ENCODE results near the gene DDX39A.

Gene DDX39A

GRCh38 chr19:14434543-14435319 lies 15.6 kb upstream of the DDX39A start:
- no peak for FAIRE-seq
- DNase-seq (ENCODE audit: low spot score), result peak; percentile 31

- FAIRE-seq, result no peak
Measured at GRCh38 chr19:14433554-14434501, 14.7 kb upstream of the DDX39A start.

GRCh38 chr19:14432791-14433553 lies 13.8 kb upstream of the DDX39A start, which contains the start of gene PKN1:
Gene PKN1, plus strand, starts transcription at chr19:14433306. Its CDS starts 216 bp downstream, at chr19:14433522.
- DNase-seq (ENCODE audit: low spot score) (peak; percentile 78), FAIRE-seq (no peak)

More at GRCh38 chr19:14433554-14434501, 14.7 kb upstream of the DDX39A start:
- DNase-seq (ENCODE audit: low spot score), result peak; percentile 12

- FAIRE-seq (no peak), DNase-seq (ENCODE audit: low spot score) (no peak)
Measured at GRCh38 chr19:14430712-14431111, 11.6 kb upstream of the DDX39A start.

GRCh38 chr19:14428882-14429416 lies 9.8 kb upstream of the DDX39A start:
- FAIRE-seq, result no peak

GRCh38 chr19:14427461-14427860 lies 8.3 kb upstream of the DDX39A start:
- FAIRE-seq (no peak), DNase-seq (ENCODE audit: low spot score) (no peak)

More at GRCh38 chr19:14428882-14429416, 9.8 kb upstream of the DDX39A start:
- no peak for DNase-seq (ENCODE audit: low spot score)

- no peak for DNase-seq (ENCODE audit: low spot score)
- no peak for FAIRE-seq
Measured at GRCh38 chr19:14425696-14426138, 6.6 kb upstream of the DDX39A start.

- DNase-seq (ENCODE audit: low spot score), result peak; percentile 80
- no peak for FAIRE-seq
Measured at GRCh38 chr19:14418856-14419105, 360 bp downstream of the DDX39A start.

- FAIRE-seq, result no peak
Measured at GRCh38 chr19:14416817-14417231, 2.3 kb downstream of the DDX39A start.

GRCh38 chr19:14414926-14415690 lies 4.0 kb downstream of the DDX39A start:
- DNase-seq (ENCODE audit: low spot score), result no peak
- no peak for FAIRE-seq

More at GRCh38 chr19:14416817-14417231, 2.3 kb downstream of the DDX39A start:
- DNase-seq (ENCODE audit: low spot score), result no peak

- FAIRE-seq (no peak), DNase-seq (ENCODE audit: low spot score) (no peak)
Measured at GRCh38 chr19:14413693-14414181, 5.4 kb downstream of the DDX39A start.

- DNase-seq (ENCODE audit: low spot score) (no peak), FAIRE-seq (no peak)
Measured at GRCh38 chr19:14412996-14413692, 6.0 kb downstream of the DDX39A start.

GRCh38 chr19:14412324-14412995 lies 6.7 kb downstream of the DDX39A start:
- DNase-seq (ENCODE audit: low spot score) (no peak), FAIRE-seq (no peak)

- FAIRE-seq (no peak), DNase-seq (ENCODE audit: low spot score) (no peak)
Measured at GRCh38 chr19:14411938-14412245, 7.2 kb downstream of the DDX39A start.

GRCh38 chr19:14411161-14411937 lies 7.8 kb downstream of the DDX39A start:
- FAIRE-seq, result no peak
- DNase-seq (ENCODE audit: low spot score), result no peak

GRCh38 chr19:14410091-14411051 lies 8.8 kb downstream of the DDX39A start:
- FAIRE-seq (no peak), DNase-seq (ENCODE audit: low spot score) (no peak)
